GM13977 (cell line): Measurements from ENCODE around the gene PDE6C.

Experiments used
- DNase-seq: peaks from one replicate; pipeline ENCODE4 v3.0.0; 2012; ENCODE audit warnings: low spot score
- CTCF ChIP-seq: IDR thresholded peaks from 2 replicates; pipeline ENCODE4 v1.5.1; 2012; ENCODE audit warnings: mild to moderate bottlenecking, control low read depth; ENCODE audit not compliant: insufficient read depth; ENCODE audit errors: extremely low read depth, missing control alignments
- in situ Hi-C: fragments of 300-500 bp; cut with MboI; formaldehyde crosslinking; loops from one replicate; pipeline ENCODE4 v1.12.0; 2022; ENCODE audit warnings: low sequenced_read_pairs, low pct_unique_long_range_greater_than_20kb, mixed read lengths, inconsistent platforms; ENCODE audit not compliant: unreplicated experiment

PDE6C gene

GRCh38 chr10:93703066-93703465, 90.7 kb downstream of the PDE6C start:
- in situ Hi-C loops = no loop called here
- DNase-seq = no peak
- no peak for TF ChIP-seq CTCF

- in situ Hi-C loops = no loop called here
- TF ChIP-seq CTCF = no peak
Observed at GRCh38 chr10:93703841-93704240, 91.5 kb downstream of the PDE6C start.

GRCh38 chr10:93704451-93704850, 92.1 kb downstream of the PDE6C start:
- in situ Hi-C loops = no loop called here
- DNase-seq = no peak
- no peak for TF ChIP-seq CTCF

More at GRCh38 chr10:93703841-93704240, 91.5 kb downstream of the PDE6C start:
- no peak for DNase-seq

GRCh38 chr10:93707623-93708022, 95.3 kb downstream of the PDE6C start:
- no peak for DNase-seq
- in situ Hi-C loops = no loop called here
- TF ChIP-seq CTCF = no peak

GRCh38 chr10:93710333-93710909, 98.1 kb downstream of the PDE6C start:
- TF ChIP-seq CTCF = no peak
- no peak for DNase-seq
- in situ Hi-C loops = no loop called here

- no peak for TF ChIP-seq CTCF
- in situ Hi-C loops = no loop called here
- no peak for DNase-seq
Observed at GRCh38 chr10:93711891-93712290, 99.6 kb downstream of the PDE6C start.

GRCh38 chr10:93712593-93712992, 100.3 kb downstream of the PDE6C start:
- DNase-seq = no peak
- no peak for TF ChIP-seq CTCF
- in situ Hi-C loops = no loop called here
